GM21390 (cell line): ENCODE results near the gene MT4.
A peak's percentile ranks its signal among the peaks of the same experiment; 100 is the strongest.

ENCODE experiments used
- ATAC-seq: cut with Tn5 transposase; IDR thresholded peaks from one replicate; pipeline ENCODE4 v1.9.1; 2021; ENCODE audit not compliant: unreplicated experiment

Gene MT4

DNA sequence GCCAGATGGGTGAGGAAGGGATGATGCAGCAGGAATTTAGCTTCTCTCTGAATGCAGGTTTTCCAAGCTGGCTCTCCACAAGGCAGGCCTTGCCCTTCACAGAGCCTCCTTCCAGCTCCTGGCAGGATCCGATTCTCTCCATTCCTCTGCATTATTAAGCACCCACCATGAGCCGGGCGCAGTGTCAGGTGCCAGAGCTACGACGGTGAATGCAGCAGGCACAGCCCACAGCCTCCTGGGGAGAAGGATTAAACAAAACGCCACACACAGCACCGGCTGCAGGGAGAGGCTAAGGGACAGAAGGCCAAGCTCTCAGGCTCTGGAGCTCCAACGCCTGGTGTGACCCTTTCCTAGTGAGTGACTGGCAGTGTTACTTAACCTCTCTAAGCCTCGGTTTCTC lies 36.5 kb downstream of the MT4 start:
- ATAC-seq: no peak

DNA sequence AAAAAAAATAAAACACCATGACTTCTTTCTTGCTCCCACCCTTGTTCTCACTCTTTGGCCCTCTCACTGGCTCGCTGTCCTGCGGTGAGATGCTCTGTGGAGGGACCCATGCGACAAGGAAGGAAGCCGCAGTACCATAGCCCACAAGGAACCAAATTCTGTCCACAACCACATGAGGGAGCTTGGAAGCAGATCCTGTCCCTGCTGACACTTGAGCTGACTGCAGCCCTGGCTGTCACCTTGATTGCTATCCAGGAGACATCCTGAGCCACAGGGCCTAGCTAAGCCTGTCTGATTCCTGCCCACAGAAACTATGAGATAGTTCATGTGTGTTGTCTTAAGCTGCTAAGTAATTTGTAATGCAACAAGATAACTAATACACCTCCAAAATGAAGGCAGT lies 38.7 kb downstream of the MT4 start:
- ATAC-seq: no peak

DNA sequence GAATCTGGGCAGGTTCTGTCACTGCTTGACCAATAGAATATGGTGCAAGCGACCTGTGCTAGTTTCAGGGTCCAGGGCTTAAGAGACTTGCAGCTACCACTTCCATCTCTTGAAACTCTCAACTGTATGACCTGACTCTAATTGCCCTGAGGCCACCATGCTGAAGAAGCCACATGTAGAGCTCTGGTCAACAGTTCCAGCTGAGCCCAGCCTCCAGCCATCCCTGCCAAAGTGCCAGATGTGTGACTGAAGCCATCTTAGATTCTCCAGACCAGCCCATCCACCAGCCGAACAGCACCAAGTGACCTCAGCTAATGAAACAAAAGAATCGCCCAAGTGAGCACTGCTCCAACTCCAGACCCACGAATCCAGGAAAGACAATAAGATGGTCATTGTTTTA lies 40.1 kb downstream of the MT4 start:
- ATAC-seq: no peak

DNA sequence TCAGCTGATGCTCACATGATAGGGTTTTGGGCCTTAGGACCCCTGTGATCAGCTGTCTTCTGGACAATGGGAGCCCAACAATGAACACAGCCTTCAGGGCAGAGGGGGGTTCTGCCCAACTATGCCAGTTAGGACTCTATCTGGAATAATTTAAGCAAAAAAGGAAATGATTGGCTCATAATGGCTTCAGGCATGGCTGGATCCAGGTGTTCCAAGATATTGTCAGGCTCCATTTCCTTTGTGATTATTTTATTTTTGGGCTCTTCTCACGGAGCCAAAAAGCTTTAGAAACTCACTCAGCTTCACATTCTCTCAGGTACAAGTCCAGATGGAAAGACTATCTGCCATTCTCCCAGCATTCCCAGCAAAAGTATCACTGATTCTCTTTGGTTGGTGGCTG lies 40.6 kb downstream of the MT4 start:
- ATAC-seq: no peak

DNA sequence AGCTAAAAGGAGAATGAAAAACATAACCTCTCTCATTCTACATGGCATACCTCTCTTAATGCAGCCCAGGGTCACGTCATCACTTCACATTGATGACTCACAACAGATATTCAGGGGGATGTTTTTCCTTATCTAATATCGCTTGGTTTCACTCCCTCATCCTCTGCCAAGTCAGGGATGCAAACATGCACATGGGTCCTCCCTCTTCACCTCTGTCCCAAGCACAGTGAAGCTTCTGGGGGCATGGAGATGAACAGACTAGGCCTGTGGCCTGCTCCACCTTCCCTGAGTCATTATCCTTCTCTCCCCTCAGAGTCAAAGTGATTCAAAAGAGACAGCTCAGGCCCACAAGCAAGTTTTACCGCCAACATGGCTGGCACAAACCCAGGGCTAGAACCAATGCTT lies 41.2 kb downstream of the MT4 start:
- no peak for ATAC-seq

DNA sequence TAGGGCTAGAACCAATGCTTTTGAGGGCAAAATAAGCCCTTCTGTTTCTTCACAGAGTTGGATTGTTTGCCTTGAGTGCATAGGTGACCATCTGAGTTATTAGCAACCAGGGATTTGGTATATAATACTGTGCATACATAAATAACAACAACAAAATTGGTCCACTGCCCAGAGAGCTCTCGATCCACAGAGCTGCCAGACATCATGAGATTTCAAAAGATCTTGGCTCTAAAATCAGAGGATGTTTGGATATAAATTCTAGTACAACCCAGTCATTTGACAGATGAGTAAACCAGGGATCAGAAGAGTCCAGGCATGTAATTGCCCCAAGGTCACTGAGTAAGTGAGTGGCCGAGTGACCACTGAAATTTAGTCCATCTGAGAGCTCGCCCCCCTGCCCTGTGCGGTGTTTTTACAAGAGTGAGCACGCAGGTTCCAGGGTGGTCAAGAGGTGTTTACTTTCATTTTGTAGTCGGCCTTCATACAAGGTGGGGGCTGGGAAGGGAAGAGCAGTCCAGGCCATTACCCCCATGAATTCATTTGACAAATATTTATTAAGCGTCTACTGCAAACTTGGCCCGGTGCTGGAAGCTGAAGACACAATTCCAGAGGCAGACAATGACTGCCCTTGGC lies 41.7 kb downstream of the MT4 start:
- ATAC-seq: no peak

DNA sequence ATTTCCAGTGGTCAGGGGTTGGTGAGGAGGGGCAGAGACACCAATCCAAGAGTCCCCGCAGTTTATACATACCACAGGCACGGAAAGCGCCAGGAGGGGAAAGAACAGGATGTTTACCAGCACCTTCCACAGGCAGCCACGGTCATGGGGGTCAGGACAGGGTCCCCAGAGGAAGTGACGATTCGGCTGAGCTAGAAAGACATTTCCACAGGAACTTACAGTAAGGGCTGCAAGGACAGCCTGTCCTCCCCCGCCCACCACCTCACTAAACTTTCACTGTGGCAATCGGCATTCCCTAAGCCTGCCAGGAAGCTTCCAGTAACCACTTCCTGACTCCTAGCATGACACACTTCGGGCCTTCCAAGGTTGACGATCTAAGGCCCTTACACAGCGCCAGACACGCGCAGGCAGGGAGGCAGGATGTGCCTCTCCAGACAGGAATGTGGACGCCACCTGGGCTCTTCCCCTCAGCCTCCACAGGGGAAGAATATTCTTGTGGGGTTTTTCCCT lies 42.3 kb downstream of the MT4 start:
- no peak for ATAC-seq

DNA sequence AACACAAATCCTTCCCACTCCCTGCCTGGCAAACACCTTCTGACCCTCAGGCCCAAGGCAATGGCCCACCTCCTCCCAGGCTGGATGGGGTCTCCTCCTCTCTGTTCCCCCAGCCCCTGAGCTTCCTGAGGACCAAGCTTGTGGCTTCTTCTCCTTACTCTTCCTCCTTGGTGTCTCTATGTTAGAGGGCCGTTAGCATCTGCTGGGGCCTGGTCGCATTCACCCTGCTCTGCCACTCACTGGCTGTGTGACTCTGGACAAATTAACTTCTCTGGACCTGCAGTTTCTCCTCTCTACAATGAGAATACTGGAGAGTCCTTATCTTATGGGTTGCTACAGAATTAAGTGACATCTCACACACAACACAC lies 42.8 kb downstream of the MT4 start:
- ATAC-seq: no peak

DNA sequence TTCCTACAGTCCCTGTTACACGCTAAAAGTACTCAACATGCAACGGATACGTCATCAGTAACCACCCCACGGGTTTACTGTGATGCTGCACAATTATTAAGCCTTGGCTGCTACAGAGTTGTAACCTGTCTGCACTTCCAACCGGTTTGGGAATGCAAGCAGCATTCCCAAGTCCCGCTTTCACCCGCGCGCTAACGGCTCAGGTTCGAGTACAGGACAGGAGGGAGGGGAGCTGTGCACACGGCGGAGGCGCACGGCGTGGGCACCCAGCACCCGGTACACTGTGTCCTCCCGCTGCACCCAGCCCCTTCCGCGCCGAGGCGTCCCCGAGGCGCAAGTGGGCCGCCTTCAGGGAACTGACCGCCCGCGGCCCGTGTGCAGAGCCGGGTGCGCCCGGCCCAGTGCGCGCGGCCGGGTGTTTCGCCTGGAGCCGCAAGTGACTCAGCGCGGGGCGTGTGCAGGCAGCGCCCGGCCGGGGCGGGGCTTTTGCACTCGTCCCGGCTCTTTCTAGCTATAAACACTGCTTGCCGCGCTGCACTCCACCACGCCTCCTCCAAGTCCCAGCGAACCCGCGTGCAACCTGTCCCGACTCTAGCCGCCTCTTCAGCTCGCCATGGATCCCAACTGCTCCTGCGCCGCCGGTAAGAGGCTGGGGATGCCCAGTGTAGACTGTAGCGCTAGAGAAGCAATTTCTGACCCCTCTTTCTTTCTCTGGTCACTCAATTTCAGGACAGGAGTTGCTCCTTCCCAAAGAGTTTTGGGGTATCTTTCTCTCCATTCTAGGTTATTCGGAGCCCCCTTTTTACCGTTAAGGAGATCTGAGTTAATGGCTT lies 43.4 kb downstream of the MT4 start, which contains the start of gene MT2A:
MT2A (plus strand) TSS at position 542 of the 833 bp plus-strand sequence; CDS start at position 614, 72 bp downstream.
- peak; percentile 81 for ATAC-seq

DNA sequence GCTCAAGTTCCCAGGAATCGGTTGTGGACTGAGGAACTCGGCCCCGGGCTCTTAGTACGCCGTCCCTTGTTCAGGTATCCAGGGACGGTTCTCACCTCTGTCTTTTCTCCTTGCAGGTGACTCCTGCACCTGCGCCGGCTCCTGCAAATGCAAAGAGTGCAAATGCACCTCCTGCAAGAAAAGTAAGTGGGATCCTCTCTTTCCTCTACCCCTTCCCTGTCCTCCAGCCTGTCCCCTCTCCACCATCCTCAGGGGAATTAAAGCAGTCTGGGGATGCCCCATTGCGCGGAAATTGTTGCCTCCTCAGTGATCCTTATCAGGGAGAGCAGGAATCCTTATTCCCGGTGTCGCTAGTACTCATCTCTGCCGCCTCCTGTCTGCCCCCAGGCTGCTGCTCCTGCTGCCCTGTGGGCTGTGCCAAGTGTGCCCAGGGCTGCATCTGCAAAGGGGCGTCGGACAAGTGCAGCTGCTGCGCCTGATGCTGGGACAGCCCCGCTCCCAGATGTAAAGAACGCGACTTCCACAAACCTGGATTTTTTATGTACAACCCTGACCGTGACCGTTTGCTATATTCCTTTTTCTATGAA lies 44.1 kb downstream of the MT4 start:
- no peak for ATAC-seq

DNA sequence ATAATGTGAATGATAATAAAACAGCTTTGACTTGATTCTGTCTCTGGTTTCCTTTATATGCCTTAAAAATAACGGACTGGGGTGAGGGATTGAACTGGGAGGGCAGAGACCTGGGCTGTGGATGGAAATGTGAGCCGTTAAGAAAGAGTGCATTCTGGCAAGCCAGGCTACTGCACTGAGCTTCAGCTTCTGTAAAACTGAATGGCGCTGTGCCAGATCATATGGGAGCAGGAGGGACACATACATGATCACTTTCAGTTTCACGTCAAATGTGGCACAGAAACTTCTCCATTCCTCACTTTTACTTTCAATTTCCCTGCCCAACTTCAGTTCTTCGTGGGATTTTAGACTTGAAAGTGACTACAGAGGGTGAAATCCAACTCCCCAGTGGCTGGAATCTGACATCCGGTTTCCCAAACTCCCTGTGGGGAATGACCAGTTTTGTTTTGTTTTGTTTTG lies 44.6 kb downstream of the MT4 start:
- peak; percentile 45 for ATAC-seq

DNA sequence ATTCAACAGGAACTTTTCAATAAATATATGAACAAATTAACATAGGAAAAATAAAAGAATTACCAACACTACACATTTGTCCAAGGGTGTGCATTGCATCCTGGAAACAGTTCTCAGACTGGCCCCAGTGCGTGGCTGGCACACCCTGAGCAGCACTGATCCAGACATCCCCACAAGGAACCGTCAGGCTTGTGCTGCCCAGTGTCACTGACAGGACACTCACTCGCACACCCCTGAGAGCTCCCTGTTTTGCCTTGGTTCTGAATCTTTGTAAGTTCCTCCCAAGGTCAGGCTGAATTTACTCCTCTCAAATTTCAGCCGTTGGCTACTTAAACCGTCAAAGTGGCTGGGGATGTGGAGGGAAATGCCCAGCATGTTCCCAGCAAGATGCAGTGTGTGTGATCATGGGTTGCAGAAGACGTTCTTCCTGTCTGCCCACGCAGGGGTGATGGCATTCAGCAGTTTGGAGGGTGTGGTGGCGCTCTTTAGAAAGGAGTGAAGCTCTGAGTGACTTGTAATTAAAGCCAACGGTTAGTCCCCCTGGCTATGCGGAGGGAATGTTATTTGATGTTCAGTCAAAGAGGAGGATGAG lies 45.2 kb downstream of the MT4 start:
- no peak for ATAC-seq

DNA sequence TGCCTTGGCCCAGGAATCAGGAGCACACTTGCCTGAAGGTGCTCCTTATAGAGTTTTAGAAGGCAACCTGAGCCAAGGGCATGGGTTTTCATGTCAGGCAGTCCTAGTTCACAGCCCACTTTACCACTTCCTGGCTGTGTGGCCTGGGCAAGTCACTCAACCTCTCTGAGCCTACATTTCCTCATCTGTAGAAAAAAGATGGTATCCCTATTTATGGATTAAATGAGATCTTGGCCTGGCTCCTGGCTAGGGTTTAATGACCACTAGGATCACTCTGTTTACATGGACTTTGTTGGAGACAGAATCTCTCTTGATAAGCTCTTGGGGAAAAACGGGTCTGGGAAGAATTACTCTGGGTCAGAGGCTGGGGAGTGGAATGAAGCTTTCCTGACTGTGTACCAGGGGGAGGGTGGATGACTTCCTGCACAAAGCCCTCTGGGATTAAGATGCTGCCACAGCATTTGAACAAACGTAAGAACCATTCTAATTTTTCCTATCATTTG lies 45.8 kb downstream of the MT4 start:
- ATAC-seq: no peak

DNA sequence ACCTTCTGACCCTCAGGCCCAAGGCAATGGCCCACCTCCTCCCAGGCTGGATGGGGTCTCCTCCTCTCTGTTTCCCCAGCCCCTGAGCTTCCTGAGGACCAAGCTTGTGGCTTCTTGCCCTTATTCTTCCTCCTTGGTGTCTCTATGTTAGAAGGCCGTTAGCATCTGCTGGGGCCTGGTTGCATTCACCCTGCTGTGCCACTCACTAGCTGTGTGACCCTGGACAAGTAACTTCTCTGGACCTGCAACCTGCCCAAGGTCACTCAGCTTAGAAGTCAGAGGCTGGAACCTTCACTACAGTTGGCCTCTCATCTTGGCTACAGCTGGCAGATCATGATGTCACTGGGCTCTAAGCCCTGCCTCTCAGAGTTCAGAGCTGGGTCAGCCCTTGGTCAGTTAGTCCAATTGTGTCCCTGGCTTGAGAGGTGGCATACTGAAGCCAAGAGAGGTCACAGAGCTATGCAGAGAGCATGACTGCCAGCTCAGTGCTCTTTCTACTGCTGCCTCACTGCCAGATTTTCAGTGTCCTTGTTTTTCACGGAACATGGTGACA lies 46.5 kb downstream of the MT4 start:
- ATAC-seq: no peak

DNA sequence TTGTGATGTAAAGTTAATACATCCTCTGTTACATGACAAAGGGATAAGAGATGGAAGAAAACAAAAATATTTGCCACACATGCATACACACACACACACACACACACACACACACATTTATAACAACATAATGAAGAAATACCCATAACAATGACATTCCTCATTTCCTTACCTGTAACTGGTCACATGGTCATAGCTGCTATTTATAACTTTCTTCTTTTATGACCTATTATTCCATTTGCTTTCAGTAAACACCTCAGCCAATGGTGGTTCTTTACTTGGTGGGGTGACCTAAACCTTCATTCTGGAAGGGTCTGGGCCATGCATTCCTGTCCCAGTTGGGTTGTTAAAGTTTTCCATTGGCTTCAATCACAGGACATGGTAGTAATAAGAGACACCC lies 48.8 kb downstream of the MT4 start:
- ATAC-seq: no peak

DNA sequence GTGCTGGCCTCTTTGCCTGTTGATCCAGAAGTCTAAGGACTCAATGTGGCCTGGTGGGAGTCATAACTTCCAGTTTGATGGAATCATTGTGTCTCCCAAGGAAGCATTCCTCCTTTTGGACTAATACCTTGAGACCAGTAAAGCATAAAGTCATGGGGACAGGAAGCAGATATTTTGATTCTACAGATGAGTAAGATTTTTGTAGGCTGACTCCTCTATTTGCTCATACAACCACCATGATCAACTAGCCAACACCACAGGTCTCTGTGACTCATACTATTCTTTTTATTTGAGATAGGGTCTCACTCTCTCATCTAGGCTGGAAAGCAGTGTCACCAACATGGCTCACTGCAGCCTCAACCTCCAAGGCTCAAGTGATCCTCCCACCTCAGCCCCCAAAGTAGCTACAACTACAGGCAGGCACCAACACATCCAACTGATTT lies 49.7 kb downstream of the MT4 start:
- no peak for ATAC-seq

DNA sequence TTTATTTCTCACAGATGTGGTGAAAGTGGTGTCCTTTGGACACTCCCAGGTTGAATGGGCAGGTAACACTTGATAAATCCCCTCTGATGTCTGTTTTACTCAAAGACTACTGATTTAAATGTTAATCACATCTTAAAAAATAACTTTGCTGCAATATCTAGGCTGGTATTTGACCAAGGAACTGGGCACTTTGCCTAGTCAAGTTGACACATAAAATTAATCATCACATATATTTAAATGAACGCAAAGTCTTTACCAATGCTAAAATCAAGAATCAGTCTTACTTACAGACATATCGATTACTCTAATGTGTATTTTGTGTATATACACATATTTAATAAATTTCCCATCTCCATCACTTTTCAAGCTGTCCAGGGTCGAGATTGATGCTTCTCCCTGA lies 50.5 kb downstream of the MT4 start:
- ATAC-seq: no peak

DNA sequence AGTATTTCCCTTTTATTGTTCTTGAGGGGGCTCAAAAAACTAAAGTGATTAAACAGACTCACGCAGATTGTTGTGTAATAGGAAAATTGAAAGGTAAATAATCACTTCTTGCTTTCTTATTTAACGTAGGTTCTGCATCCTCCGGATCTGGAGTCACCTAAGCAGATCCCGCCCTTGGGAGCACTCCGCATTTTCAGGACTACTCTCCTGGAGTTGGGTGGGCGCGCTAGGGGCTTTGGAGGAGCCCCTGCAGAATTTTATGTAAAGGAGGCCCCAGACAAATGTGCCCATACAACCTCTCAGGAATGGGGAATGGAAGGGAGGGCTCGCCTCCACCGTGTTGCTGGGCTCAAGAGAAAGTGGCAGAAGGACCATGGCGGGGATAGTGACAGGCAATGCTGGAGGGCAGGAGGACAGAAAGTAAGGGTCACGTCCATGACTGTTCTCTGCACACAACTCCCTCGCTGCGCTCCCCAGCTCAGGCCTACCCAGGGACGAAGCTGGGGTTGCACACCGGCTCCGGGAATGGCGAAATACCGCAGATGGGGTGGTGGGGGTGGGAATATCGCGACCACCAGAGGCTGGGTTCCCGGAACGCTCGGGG lies 51.8 kb downstream of the MT4 start:
- no peak for ATAC-seq

DNA sequence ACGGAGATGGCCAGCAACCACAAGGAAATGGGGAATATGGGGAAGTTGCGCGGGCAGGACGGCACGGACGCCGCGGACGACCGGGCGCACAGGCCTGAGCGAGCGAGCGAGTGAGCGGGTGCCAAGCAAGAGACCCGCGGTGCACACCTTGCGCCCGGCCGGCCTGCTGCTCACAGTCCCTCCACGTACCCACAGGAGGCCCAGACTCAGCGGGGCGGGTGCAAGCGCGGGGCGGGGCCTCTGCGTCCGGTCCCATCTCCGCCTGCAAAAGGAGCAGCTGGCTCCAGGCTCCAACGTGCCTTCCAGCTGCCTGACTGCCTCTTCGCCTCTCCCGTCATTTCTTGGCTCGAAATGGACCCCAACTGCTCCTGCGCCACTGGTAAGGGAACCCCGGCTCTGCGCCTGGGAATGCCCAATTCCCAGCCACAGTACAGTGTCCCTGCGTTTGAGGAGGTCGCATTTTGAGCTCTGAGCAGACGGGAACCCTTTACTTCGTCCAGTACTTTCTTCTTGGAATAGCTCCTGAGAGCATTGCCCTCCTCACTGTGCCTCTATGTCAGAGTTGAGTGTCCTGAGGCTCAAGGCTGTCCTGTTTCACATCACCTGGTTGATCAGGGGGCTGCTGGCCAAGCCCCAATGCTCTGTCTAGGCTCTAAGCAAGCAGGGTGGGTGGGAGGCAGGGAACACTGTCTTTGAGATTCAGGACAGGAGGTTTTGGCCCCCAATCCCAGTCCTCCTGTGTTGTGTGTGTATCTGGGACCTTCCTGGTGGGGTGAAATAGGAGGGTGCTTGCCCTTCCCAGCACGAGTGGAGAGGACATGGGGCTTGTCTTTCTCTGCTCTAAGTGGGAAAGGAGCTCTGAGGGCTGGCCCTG lies 52.6 kb downstream of the MT4 start:
- no peak for ATAC-seq

DNA sequence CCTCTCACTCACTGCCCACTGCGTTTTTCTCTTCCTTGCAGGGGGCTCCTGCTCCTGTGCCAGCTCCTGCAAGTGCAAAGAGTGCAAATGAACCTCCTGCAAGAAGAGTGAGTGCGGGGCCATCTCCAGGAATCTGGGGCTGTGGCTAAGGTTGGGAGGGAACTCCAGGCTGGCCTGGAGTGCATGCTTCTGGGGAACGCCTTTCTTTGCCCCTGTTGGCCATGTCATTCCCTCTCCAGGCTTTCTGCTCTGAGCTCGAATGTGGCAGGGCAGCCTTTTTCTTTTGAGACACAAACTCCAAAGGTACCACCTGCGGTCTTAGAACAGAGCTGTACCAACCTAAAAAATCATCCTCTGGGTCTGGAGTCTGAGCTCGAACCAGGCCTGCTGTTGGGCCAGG lies 53.3 kb downstream of the MT4 start:
- ATAC-seq: no peak
